ENCODE data around the gene EIF1AY.

The EIF1AY gene

GRCh38 chrY:20558677-20559076 is 16.9 kb upstream of the EIF1AY start:
- Histone ChIP-seq H3K27me3 (ENCODE audit: control insufficient read depth, insufficient read depth, low read length) (no peaks in the 10 kb centered on the region), H3K9me3 (ENCODE audit: control insufficient read depth, low read length) (no peaks in the 10 kb centered on the region), H3K4me1 (no peaks in the 10 kb centered on the region), H3K27ac (no peak overlapping the region), H3K79me2 (no peaks in the 10 kb centered on the region), H3K4me2 (ENCODE audit: low read length) (no peak overlapping the region), H3K9ac (no peak overlapping the region), H3K4me3 (ENCODE audit: low read depth, low read length) (no peak overlapping the region), H2AFZ (no peak overlapping the region), H3K36me3 (ENCODE audit: control insufficient read depth, insufficient read depth, low read length) (no peaks in the 10 kb centered on the region)
- no peak for TF ChIP-seq CTCF (IDR thresholded peaks at IDR 0.05)

GRCh38 chrY:20559873-20560512 is 15.6 kb upstream of the EIF1AY start:
- Histone ChIP-seq H3K4me3 (ENCODE audit: low read depth, low read length) (no peak overlapping the region), H3K27me3 (ENCODE audit: control insufficient read depth, insufficient read depth, low read length) (no peaks in the 10 kb centered on the region), H3K4me2 (ENCODE audit: low read length) (no peak overlapping the region), H3K79me2 (no peaks in the 10 kb centered on the region), H3K36me3 (ENCODE audit: control insufficient read depth, insufficient read depth, low read length) (no peaks in the 10 kb centered on the region), H2AFZ (no peak overlapping the region), H3K27ac (no peak overlapping the region), H3K9me3 (ENCODE audit: control insufficient read depth, low read length) (no peaks in the 10 kb centered on the region), H3K4me1 (no peaks in the 10 kb centered on the region), H3K9ac (no peak overlapping the region)
- TF ChIP-seq CTCF (IDR thresholded peaks at IDR 0.05): no peak

DNA sequence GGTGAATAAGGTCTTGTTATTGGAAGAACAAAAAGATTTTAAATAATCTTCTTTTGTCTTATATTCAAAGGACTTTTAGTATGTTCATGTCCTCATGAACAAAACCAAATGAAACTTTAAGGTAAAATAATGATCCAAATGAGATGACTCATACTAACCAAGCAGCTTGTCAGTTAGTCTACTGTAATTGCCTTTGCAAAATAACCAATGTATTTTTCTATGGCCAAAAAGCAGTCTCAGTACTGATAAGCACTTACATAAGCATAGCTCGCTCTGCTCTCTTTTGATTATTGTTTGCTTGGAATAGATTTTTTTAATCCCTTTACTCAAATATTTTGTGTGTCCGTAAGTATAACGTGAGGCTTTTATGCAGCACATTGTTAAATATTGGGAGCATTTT is 4.3 kb upstream of the EIF1AY start:
- H3K4me1 ChIP-seq: no peaks in the 10 kb centered on the region
- no peaks in the 10 kb centered on the region for H3K27me3 ChIP-seq (ENCODE audit: control insufficient read depth, insufficient read depth, low read length)
- no peak overlapping the region for H2AFZ ChIP-seq
- no peak overlapping the region for H3K27ac ChIP-seq
- no peak overlapping the region for H3K4me2 ChIP-seq (ENCODE audit: low read length)
- no peaks in the 10 kb centered on the region for H3K79me2 ChIP-seq
- no peak for TF ChIP-seq CTCF (IDR thresholded peaks at IDR 0.05)
- H3K9me3 ChIP-seq (ENCODE audit: control insufficient read depth, low read length): no peaks in the 10 kb centered on the region
- H3K9ac ChIP-seq: no peak overlapping the region
- no peak overlapping the region for H3K4me3 ChIP-seq (ENCODE audit: low read depth, low read length)
- no peaks in the 10 kb centered on the region for H3K36me3 ChIP-seq (ENCODE audit: control insufficient read depth, insufficient read depth, low read length)

DNA sequence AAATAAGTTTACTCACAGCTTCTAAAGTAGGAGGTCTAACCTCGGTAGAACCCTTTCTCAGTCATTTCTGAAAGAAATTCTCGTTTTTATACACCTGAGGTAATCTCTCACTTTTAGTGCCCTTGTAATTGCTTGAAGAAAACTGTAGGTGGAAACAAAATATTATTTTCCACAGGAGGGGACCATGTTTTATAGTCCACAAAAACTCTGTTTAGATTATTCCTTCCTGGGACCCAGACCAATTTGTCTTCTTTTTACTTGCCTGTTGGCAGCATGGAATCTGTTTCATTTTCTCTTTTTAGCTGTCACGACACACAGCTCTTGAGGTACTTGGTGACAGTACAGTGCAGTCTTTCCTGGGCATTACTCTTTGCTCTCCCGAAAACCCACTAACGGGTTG is 930 bp downstream of the EIF1AY start:
- Histone ChIP-seq H3K4me2 (ENCODE audit: low read length) (peak overlapping the region; percentile 60), H3K4me1 (no peaks in the 10 kb centered on the region), H3K36me3 (ENCODE audit: control insufficient read depth, insufficient read depth, low read length) (no peaks in the 10 kb centered on the region), H3K9ac (no peak overlapping the region), H3K27me3 (ENCODE audit: control insufficient read depth, insufficient read depth, low read length) (no peaks in the 10 kb centered on the region), H3K9me3 (ENCODE audit: control insufficient read depth, low read length) (no peaks in the 10 kb centered on the region), H3K4me3 (ENCODE audit: low read depth, low read length) (peak overlapping the region; percentile 83), H2AFZ (no peak overlapping the region), H3K79me2 (no peaks in the 10 kb centered on the region), H3K27ac (no peak overlapping the region)
- no peak for TF ChIP-seq CTCF (IDR thresholded peaks at IDR 0.05)

- Histone ChIP-seq H3K36me3 (ENCODE audit: control insufficient read depth, insufficient read depth, low read length) (no peaks in the 10 kb centered on the region), H3K9ac (no peak overlapping the region), H3K4me1 (no peaks in the 10 kb centered on the region), H3K4me2 (ENCODE audit: low read length) (no peak overlapping the region), H3K79me2 (no peaks in the 10 kb centered on the region), H3K27ac (no peak overlapping the region), H3K27me3 (ENCODE audit: control insufficient read depth, insufficient read depth, low read length) (no peaks in the 10 kb centered on the region), H3K4me3 (ENCODE audit: low read depth, low read length) (no peak overlapping the region), H2AFZ (no peak overlapping the region), H3K9me3 (ENCODE audit: control insufficient read depth, low read length) (no peaks in the 10 kb centered on the region)
- no peak for TF ChIP-seq CTCF (IDR thresholded peaks at IDR 0.05)
These were observed 2.6 kb downstream of the EIF1AY start for GRCh38 chrY:20578206-20578605.

Data from parathyroid adenoma (tissue), 2 donors.